Measurements from ENCODE around the gene FOXP1. TPM values are rescaled to one million over a fixed set of nuclear protein-coding genes. Genes with fewer than 3 reads are reported as not detected.

FOXP1 gene
- total RNA-seq, 1 donor, result 195 TPM

DNA sequence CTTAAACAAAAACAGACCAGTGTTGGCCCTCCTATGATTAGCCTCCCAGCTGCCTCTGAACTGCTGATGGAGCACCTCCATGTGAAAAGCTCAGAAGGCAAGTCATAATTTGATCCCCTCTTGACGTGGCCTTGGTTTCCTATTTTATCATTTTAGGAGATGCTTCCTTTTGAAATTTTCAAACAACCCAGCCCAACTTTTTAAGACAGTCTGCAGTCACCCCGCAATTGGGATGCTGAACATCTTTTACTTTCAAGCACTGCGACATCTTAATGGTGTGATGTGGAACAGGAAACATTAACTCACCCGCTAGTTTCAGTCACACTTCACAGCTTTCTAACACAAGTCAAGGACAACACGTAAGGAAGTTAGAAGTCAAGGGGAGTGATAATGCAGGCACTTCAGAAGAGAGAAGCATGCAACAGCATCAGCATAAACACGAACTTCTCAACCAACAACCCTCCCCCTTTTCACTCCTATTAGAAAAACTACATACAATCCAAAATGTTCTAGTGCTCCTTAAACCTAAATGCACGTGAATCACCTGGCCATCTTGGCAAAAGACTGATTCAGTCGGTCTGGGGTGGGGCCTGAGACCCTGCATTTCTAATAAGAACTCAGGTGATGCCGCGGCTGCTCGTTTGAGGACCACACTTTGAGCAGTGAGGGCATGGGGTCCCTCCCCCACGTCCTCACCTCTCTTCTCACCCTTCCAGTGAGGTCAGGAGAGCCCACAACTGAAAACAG is 161.5 kb downstream of the FOXP1 start:
- Histone ChIP-seq H3K9me3 (ENCODE audit: low read depth, low read length) (no peaks in the 10 kb centered on the region), H3K36me3 (ENCODE audit: insufficient read depth, low read length) (no peaks in the 10 kb centered on the region), H2AFZ (ENCODE audit: low read length) (no peak overlapping the region), H3K79me2 (ENCODE audit: insufficient read depth, low read length) (peaks cover 76% of the 10 kb centered on the region), H3K27me3 (ENCODE audit: insufficient read depth, low read length) (no peaks in the 10 kb centered on the region), H4K20me1 (ENCODE audit: insufficient read depth, low read length) (peaks cover 33% of the 10 kb centered on the region), H3K4me1 (ENCODE audit: insufficient read depth, low read length) (peaks cover 25% of the 10 kb centered on the region), H3K4me2 (ENCODE audit: insufficient read depth, low read length) (no peak overlapping the region), H3K4me3 (ENCODE audit: insufficient read depth, low read length) (no peak overlapping the region), H3K27ac (ENCODE audit: low read depth, low read length) (no peak overlapping the region)
- TF ChIP-seq, protein P1, sequence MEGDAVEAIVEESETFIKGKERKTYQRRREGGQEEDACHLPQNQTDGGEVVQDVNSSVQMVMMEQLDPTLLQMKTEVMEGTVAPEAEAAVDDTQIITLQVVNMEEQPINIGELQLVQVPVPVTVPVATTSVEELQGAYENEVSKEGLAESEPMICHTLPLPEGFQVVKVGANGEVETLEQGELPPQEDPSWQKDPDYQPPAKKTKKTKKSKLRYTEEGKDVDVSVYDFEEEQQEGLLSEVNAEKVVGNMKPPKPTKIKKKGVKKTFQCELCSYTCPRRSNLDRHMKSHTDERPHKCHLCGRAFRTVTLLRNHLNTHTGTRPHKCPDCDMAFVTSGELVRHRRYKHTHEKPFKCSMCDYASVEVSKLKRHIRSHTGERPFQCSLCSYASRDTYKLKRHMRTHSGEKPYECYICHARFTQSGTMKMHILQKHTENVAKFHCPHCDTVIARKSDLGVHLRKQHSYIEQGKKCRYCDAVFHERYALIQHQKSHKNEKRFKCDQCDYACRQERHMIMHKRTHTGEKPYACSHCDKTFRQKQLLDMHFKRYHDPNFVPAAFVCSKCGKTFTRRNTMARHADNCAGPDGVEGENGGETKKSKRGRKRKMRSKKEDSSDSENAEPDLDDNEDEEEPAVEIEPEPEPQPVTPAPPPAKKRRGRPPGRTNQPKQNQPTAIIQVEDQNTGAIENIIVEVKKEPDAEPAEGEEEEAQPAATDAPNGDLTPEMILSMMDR (IDR thresholded peaks at IDR 0.05; ENCODE audit: extremely low read depth, low read depth, low read length), result no peak
- no peak for DNase-seq (ENCODE audit: insufficient read length, low spot score, missing footprints)

DNA sequence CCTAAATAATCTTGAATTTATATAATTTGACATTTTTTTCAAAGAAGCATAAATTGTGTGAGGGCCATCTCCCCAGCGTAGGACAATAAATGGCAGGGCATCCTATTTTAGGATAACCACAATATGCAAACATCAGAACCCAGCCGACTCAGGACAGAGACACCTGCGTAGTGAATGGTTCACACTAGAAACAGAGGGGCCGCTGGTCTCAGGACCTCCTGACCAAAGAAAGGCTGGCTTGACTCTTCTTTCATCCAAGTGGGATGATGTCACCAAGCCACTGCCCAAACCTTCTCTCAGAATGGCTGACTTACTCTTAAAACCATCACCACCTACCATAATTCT is 162.1 kb downstream of the FOXP1 start:
- TF ChIP-seq, protein P1 (IDR thresholded peaks at IDR 0.05; ENCODE audit: extremely low read depth, low read depth, low read length), result no peak
- Histone ChIP-seq H3K79me2 (ENCODE audit: insufficient read depth, low read length) (peaks cover 79% of the 10 kb centered on the region), H2AFZ (ENCODE audit: low read length) (no peak overlapping the region), H3K27me3 (ENCODE audit: insufficient read depth, low read length) (no peaks in the 10 kb centered on the region), H3K27ac (ENCODE audit: low read depth, low read length) (no peak overlapping the region), H3K4me3 (ENCODE audit: insufficient read depth, low read length) (no peak overlapping the region), H3K36me3 (ENCODE audit: insufficient read depth, low read length) (no peaks in the 10 kb centered on the region), H3K4me2 (ENCODE audit: insufficient read depth, low read length) (no peak overlapping the region), H3K9me3 (ENCODE audit: low read depth, low read length) (no peaks in the 10 kb centered on the region), H3K4me1 (ENCODE audit: insufficient read depth, low read length) (peaks cover 23% of the 10 kb centered on the region), H4K20me1 (ENCODE audit: insufficient read depth, low read length) (peaks cover 39% of the 10 kb centered on the region)
- no peak for DNase-seq (ENCODE audit: insufficient read length, low spot score, missing footprints)

DNA sequence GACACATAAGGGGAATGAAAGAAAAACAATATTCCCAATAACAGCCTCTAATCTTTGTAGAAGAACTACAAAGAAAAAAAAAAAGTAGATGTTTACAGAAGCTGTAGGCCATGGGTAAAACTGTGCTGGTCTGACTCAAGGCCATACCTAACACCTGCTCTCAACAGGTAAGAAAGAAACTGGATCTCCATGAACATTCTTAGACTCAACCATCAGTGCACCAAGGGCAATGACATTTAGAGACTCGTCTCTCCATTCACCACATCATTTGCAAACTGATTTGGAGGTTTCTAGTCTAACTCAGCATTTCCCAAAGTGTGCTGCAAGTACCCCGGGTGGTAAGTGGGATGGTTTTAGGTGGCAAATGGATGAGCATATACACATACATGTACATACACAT is 164.2 kb downstream of the FOXP1 start:
- Histone ChIP-seq H3K4me3 (ENCODE audit: insufficient read depth, low read length) (no peak overlapping the region), H3K36me3 (ENCODE audit: insufficient read depth, low read length) (no peaks in the 10 kb centered on the region), H4K20me1 (ENCODE audit: insufficient read depth, low read length) (peaks cover 45% of the 10 kb centered on the region), H3K27me3 (ENCODE audit: insufficient read depth, low read length) (no peaks in the 10 kb centered on the region), H3K4me1 (ENCODE audit: insufficient read depth, low read length) (peaks cover 15% of the 10 kb centered on the region), H3K27ac (ENCODE audit: low read depth, low read length) (no peak overlapping the region), H3K79me2 (ENCODE audit: insufficient read depth, low read length) (peaks cover 93% of the 10 kb centered on the region), H2AFZ (ENCODE audit: low read length) (no peak overlapping the region), H3K9me3 (ENCODE audit: low read depth, low read length) (no peaks in the 10 kb centered on the region), H3K4me2 (ENCODE audit: insufficient read depth, low read length) (no peak overlapping the region)
- no peak for DNase-seq (ENCODE audit: insufficient read length, low spot score, missing footprints)
- TF ChIP-seq, protein P1 (IDR thresholded peaks at IDR 0.05; ENCODE audit: extremely low read depth, low read depth, low read length), result no peak

DNA sequence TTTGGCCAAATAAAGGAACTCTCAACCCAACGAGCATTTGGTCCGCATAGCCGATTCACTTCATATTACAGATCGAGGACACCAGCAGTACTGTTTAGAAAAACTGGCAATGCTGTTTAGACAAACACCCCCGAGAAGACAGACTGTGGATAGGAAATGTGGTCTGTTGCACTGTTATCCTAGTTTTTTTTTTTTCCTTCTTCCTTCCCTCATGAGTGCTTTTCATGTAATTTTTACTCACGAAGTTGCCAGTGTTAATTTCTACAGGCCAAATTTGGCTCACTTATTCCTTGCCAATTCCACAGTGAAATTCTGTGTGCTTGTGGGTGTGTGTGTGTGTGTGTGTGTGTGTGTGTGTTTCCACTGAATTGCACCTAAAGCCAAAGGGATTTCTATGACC is 165.7 kb downstream of the FOXP1 start:
- Histone ChIP-seq H3K4me1 (ENCODE audit: insufficient read depth, low read length) (peaks cover 15% of the 10 kb centered on the region), H3K4me3 (ENCODE audit: insufficient read depth, low read length) (no peak overlapping the region), H3K9me3 (ENCODE audit: low read depth, low read length) (no peaks in the 10 kb centered on the region), H3K79me2 (ENCODE audit: insufficient read depth, low read length) (peaks cover 91% of the 10 kb centered on the region), H3K36me3 (ENCODE audit: insufficient read depth, low read length) (no peaks in the 10 kb centered on the region), H2AFZ (ENCODE audit: low read length) (peak overlapping the region; percentile 20), H3K4me2 (ENCODE audit: insufficient read depth, low read length) (peak overlapping the region; percentile 49), H4K20me1 (ENCODE audit: insufficient read depth, low read length) (peaks cover 47% of the 10 kb centered on the region), H3K27ac (ENCODE audit: low read depth, low read length) (no peak overlapping the region), H3K27me3 (ENCODE audit: insufficient read depth, low read length) (no peaks in the 10 kb centered on the region)
- no peak for DNase-seq (ENCODE audit: insufficient read length, low spot score, missing footprints)
- TF ChIP-seq, protein P1 (IDR thresholded peaks at IDR 0.05; ENCODE audit: extremely low read depth, low read depth, low read length), result no peak
